ENCODE data around the gene TBC1D32.

The TBC1D32 gene

GRCh38 chr6:121347484-121347883 lies 13.2 kb upstream of the TBC1D32 start:
- Histone ChIP-seq H3K14ac (ENCODE audit: low read length) (no peak overlapping the region), H3K9me3 (ENCODE audit: insufficient read depth, low read depth, low read length) (no peaks in the 10 kb centered on the region), H3K23ac (ENCODE audit: low read length) (no peak overlapping the region), H3K79me2 (ENCODE audit: control insufficient read depth, insufficient read depth, low read length, poor library complexity) (no peaks in the 10 kb centered on the region), H4K91ac (ENCODE audit: low read depth, low read length) (no peak overlapping the region), H3K4ac (ENCODE audit: low read depth, low read length) (no peak overlapping the region), H2BK5ac (ENCODE audit: low read depth, low read length, poor library complexity) (no peak overlapping the region), H4K8ac (ENCODE audit: low read depth, low read length) (no peak overlapping the region), H2AFZ (ENCODE audit: insufficient read depth, low read length, poor library complexity) (no peak overlapping the region), H2BK12ac (ENCODE audit: low read length) (no peak overlapping the region), H3K4me1 (ENCODE audit: control insufficient read depth in 1 of 2, insufficient read depth in 2 of 2, low read length in 2 of 2) (no peaks in the 10 kb centered on the region), H4K12ac (ENCODE audit: low read depth, low read length) (no peak overlapping the region), H3K36me3 (ENCODE audit: control insufficient read depth in 1 of 2, insufficient read depth in 2 of 2, low read length in 2 of 2) (no peaks in the 10 kb centered on the region), H3K18ac (ENCODE audit: low read length) (no peak overlapping the region), H3K4me2 (ENCODE audit: low read length) (no peak overlapping the region), H2AK5ac (ENCODE audit: low read length) (no peak overlapping the region), H3K4me3 (ENCODE audit: low read depth, low read length) (no peak overlapping the region), H3K79me1 (ENCODE audit: low read length) (no peaks in the 10 kb centered on the region), H2BK120ac (ENCODE audit: insufficient read depth, low read length, poor library complexity) (no peak overlapping the region), H3K27me3 (ENCODE audit: insufficient read depth, low read length) (no peaks in the 10 kb centered on the region), H3K9ac (ENCODE audit: low read length) (no peak overlapping the region), H3K27ac (ENCODE audit: low read depth, low read length) (no peak overlapping the region)
- no CpG with 5 or more reads among the region's 3 CpGs for WGBS (ENCODE audit: extremely low coverage, insufficient coverage, insufficient read length)
- no peak for DNase-seq

GRCh38 chr6:121344539-121344938 lies 10.3 kb upstream of the TBC1D32 start:
- no peak overlapping the region for H2BK120ac ChIP-seq (ENCODE audit: insufficient read depth, low read length, poor library complexity)
- H2BK12ac ChIP-seq (ENCODE audit: low read length), result no peak overlapping the region
- no peaks in the 10 kb centered on the region for H3K4me1 ChIP-seq (ENCODE audit: control insufficient read depth in 1 of 2, insufficient read depth in 2 of 2, low read length in 2 of 2)
- no peaks in the 10 kb centered on the region for H3K9me3 ChIP-seq (ENCODE audit: insufficient read depth, low read depth, low read length)
- no peak overlapping the region for H4K8ac ChIP-seq (ENCODE audit: low read depth, low read length)
- H3K79me2 ChIP-seq (ENCODE audit: control insufficient read depth, insufficient read depth, low read length, poor library complexity), result no peaks in the 10 kb centered on the region
- H2BK5ac ChIP-seq (ENCODE audit: low read depth, low read length, poor library complexity), result no peak overlapping the region
- no peak overlapping the region for H2AFZ ChIP-seq (ENCODE audit: insufficient read depth, low read length, poor library complexity)
- H3K27me3 ChIP-seq (ENCODE audit: insufficient read depth, low read length), result no peaks in the 10 kb centered on the region
- H3K23ac ChIP-seq (ENCODE audit: low read length), result no peak overlapping the region
- no peak overlapping the region for H3K9ac ChIP-seq (ENCODE audit: low read length)
- no peaks in the 10 kb centered on the region for H3K79me1 ChIP-seq (ENCODE audit: low read length)
- DNase-seq, result no peak
- no peak overlapping the region for H3K14ac ChIP-seq (ENCODE audit: low read length)
- no peak overlapping the region for H4K12ac ChIP-seq (ENCODE audit: low read depth, low read length)
- WGBS (ENCODE audit: extremely low coverage, insufficient coverage, insufficient read length), result no CpG with 5 or more reads among the region's 2 CpGs
- H3K4me2 ChIP-seq (ENCODE audit: low read length), result no peak overlapping the region
- H3K36me3 ChIP-seq (ENCODE audit: control insufficient read depth in 1 of 2, insufficient read depth in 2 of 2, low read length in 2 of 2), result no peaks in the 10 kb centered on the region
- no peak overlapping the region for H2AK5ac ChIP-seq (ENCODE audit: low read length)
- no peak overlapping the region for H3K4me3 ChIP-seq (ENCODE audit: low read depth, low read length)
- H3K27ac ChIP-seq (ENCODE audit: low read depth, low read length), result no peak overlapping the region
- H3K4ac ChIP-seq (ENCODE audit: low read depth, low read length), result no peak overlapping the region
- no peak overlapping the region for H4K91ac ChIP-seq (ENCODE audit: low read depth, low read length)
- no peak overlapping the region for H3K18ac ChIP-seq (ENCODE audit: low read length)

GRCh38 chr6:121339639-121340226 lies 5.5 kb upstream of the TBC1D32 start:
- no CpG with 5 or more reads among the region's 12 CpGs for WGBS (ENCODE audit: extremely low coverage, insufficient coverage, insufficient read length)
- Histone ChIP-seq H2BK12ac (ENCODE audit: low read length) (no peak overlapping the region), H3K9me3 (ENCODE audit: insufficient read depth, low read depth, low read length) (no peaks in the 10 kb centered on the region), H3K23ac (ENCODE audit: low read length) (no peak overlapping the region), H2BK120ac (ENCODE audit: insufficient read depth, low read length, poor library complexity) (no peak overlapping the region), H3K4me1 (ENCODE audit: control insufficient read depth in 1 of 2, insufficient read depth in 2 of 2, low read length in 2 of 2) (no peaks in the 10 kb centered on the region), H3K79me1 (ENCODE audit: low read length) (peaks cover under 1% of the 10 kb centered on the region), H2AFZ (ENCODE audit: insufficient read depth, low read length, poor library complexity) (no peak overlapping the region), H3K4me3 (ENCODE audit: low read depth, low read length) (no peak overlapping the region), H4K8ac (ENCODE audit: low read depth, low read length) (no peak overlapping the region), H2AK5ac (ENCODE audit: low read length) (no peak overlapping the region), H3K4me2 (ENCODE audit: low read length) (no peak overlapping the region), H3K27me3 (ENCODE audit: insufficient read depth, low read length) (no peaks in the 10 kb centered on the region), H3K14ac (ENCODE audit: low read length) (no peak overlapping the region), H3K27ac (ENCODE audit: low read depth, low read length) (no peak overlapping the region), H3K79me2 (ENCODE audit: control insufficient read depth, insufficient read depth, low read length, poor library complexity) (no peaks in the 10 kb centered on the region), H3K4ac (ENCODE audit: low read depth, low read length) (no peak overlapping the region), H4K91ac (ENCODE audit: low read depth, low read length) (no peak overlapping the region), H3K36me3 (ENCODE audit: control insufficient read depth in 1 of 2, insufficient read depth in 2 of 2, low read length in 2 of 2) (no peaks in the 10 kb centered on the region), H3K18ac (ENCODE audit: low read length) (no peak overlapping the region), H2BK5ac (ENCODE audit: low read depth, low read length, poor library complexity) (no peak overlapping the region), H3K9ac (ENCODE audit: low read length) (no peak overlapping the region), H4K12ac (ENCODE audit: low read depth, low read length) (no peak overlapping the region)
- DNase-seq, result no peak

GRCh38 chr6:121338956-121339355 lies 4.7 kb upstream of the TBC1D32 start:
- WGBS (ENCODE audit: extremely low coverage, insufficient coverage, insufficient read length), result no CpG with 5 or more reads among the region's 2 CpGs
- H2AK5ac ChIP-seq (ENCODE audit: low read length), result no peak overlapping the region
- no peak for DNase-seq
- H3K27ac ChIP-seq (ENCODE audit: low read depth, low read length), result no peak overlapping the region
- H3K18ac ChIP-seq (ENCODE audit: low read length), result no peak overlapping the region
- no peak overlapping the region for H2AFZ ChIP-seq (ENCODE audit: insufficient read depth, low read length, poor library complexity)
- no peak overlapping the region for H2BK120ac ChIP-seq (ENCODE audit: insufficient read depth, low read length, poor library complexity)
- H3K9ac ChIP-seq (ENCODE audit: low read length), result no peak overlapping the region
- H3K79me2 ChIP-seq (ENCODE audit: control insufficient read depth, insufficient read depth, low read length, poor library complexity), result peaks cover 2% of the 10 kb centered on the region
- H3K23ac ChIP-seq (ENCODE audit: low read length), result no peak overlapping the region
- no peak overlapping the region for H4K8ac ChIP-seq (ENCODE audit: low read depth, low read length)
- no peaks in the 10 kb centered on the region for H3K4me1 ChIP-seq (ENCODE audit: control insufficient read depth in 1 of 2, insufficient read depth in 2 of 2, low read length in 2 of 2)
- H3K27me3 ChIP-seq (ENCODE audit: insufficient read depth, low read length), result no peaks in the 10 kb centered on the region
- H3K4ac ChIP-seq (ENCODE audit: low read depth, low read length), result no peak overlapping the region
- H3K36me3 ChIP-seq (ENCODE audit: control insufficient read depth in 1 of 2, insufficient read depth in 2 of 2, low read length in 2 of 2), result no peaks in the 10 kb centered on the region
- no peak overlapping the region for H4K12ac ChIP-seq (ENCODE audit: low read depth, low read length)
- H3K9me3 ChIP-seq (ENCODE audit: insufficient read depth, low read depth, low read length), result no peaks in the 10 kb centered on the region
- H3K79me1 ChIP-seq (ENCODE audit: low read length), result peaks cover 5% of the 10 kb centered on the region
- H2BK12ac ChIP-seq (ENCODE audit: low read length), result no peak overlapping the region
- no peak overlapping the region for H3K4me3 ChIP-seq (ENCODE audit: low read depth, low read length)
- no peak overlapping the region for H4K91ac ChIP-seq (ENCODE audit: low read depth, low read length)
- no peak overlapping the region for H3K14ac ChIP-seq (ENCODE audit: low read length)
- H2BK5ac ChIP-seq (ENCODE audit: low read depth, low read length, poor library complexity), result no peak overlapping the region
- H3K4me2 ChIP-seq (ENCODE audit: low read length), result no peak overlapping the region

All from trophoblast cell (in vitro differentiated cells and primary cell).